Psoas muscle (tissue), 8 donors: ENCODE data around the gene DGCR2. TPM values are rescaled to one million over a fixed set of nuclear protein-coding genes. Genes with fewer than 3 reads are reported as not detected.
"Not testable (repeated sequence)": the region's sequence is repeated elsewhere in the genome, so short reads cannot be mapped to it uniquely, and the experiment has no call there.

Source experiments
- ATAC-seq, 4 donors: fragments of 200-7000 bp; cut with Tn5 transposase; one replicate each; pipeline ENCODE4 v1.9.1; 2020; ENCODE audit warnings: moderate library complexity in 3 of 4, mild to moderate bottlenecking in 2 of 4
- DNase-seq, 2 donors: peaks; one replicate each; pipeline ENCODE4 v3.0.0-alpha.2; 2020
- H3K27ac ChIP-seq: fragments of 200-600 bp; one replicate; pipeline ENCODE4 v1.8.0; 2022
- H3K27me3 ChIP-seq, 3 donors: fragments of 200-600 bp in 1 of 3; one replicate each; pipeline versions ENCODE4 v1.6.1 to v1.8.0; 2013 to 2022; ENCODE audit warnings: low read length in 2 of 3, mild to moderate bottlenecking in 2 of 3, moderate library complexity in 1 of 3; ENCODE audit not compliant: insufficient read depth in 3 of 3
- H3K36me3 ChIP-seq, 2 donors: fragments of 200-600 bp in 1 of 2; one replicate each; pipeline versions ENCODE4 v1.6.1 to v1.8.0; 2013 to 2022; ENCODE audit warnings: low read depth in 1 of 2, mild to moderate bottlenecking in 1 of 2, moderate library complexity in 1 of 2; ENCODE audit not compliant: insufficient read depth in 1 of 2
- H3K4me1 ChIP-seq: fragments of 200-600 bp; one replicate; pipeline ENCODE4 v1.8.0; 2022
- H3K4me3 ChIP-seq: fragments of 200-600 bp; one replicate; pipeline ENCODE4 v1.8.0; 2022; ENCODE audit warnings: mild to moderate bottlenecking
- H3K9me3 ChIP-seq: fragments of 200-600 bp; one replicate; pipeline ENCODE4 v1.8.0; 2022
- whole genome bisulfite sequencing, 3 donors: extraction: QIAGEN DNeasy Blood & Tissue Kit; methylation state at CpG; one replicate each; pipeline versions ENCODE4 v1.1.6 to v1.1.7; 2013; 5-methylcytosine and 5-hydroxymethylcytosine counted together
- intact Hi-C, 2 donors: fragments of 100-400 bp; cut with DNase I; formaldehyde crosslinking; loops; one replicate each; pipeline versions ENCODE4 v1.11.0 to v1.14.2; 2022
- polyA plus RNA-seq, 3 donors: library from polyadenylated mRNA; stranded (reverse); fragments of 200-250 nt; gene quantifications; one replicate each; pipeline ENCODE4 v1.2.3, GENCODE V29; 2013
- total RNA-seq, 4 donors: library from RNA; stranded (reverse); fragmentation: NEBNext Ultra II Directional in 2 of 4; extraction: Animal tissue kit (Norgen Biotek cat#: 25700) in 2 of 4; gene quantifications; one replicate each; pipeline versions ENCODE4 v1.2.1 to v1.2.4, GENCODE V29; 2021 to 2023
- TF ChIP-seq, protein P1 (sequence below): fragments of 200-600 bp; IDR thresholded peaks from one replicate; pipeline ENCODE4 v1.8.0; 2022; ENCODE audit warnings: antibody characterized with exemption
- donor health status: healthy with polysubstance abuse.
- donor health status: DM: no; HTN: no; CAD: no; lungs with moderate emphysema.
- donor health status: Bipolar disorder and iron deficiency.
- donor health status: healthy.
- donor health status: DM: yes; HTN: yes; CAD: no.
- donor health status: DM: no; HTN: no; CAD: no.
- donor health status: DM: no; HTN: no; CAD: no.
- donor health status: DM: yes; HTN: yes; CAD: no.

DGCR2 gene
- total and polyA plus RNA-seq, 7 donors: 13.1 to 27.6 (median 24.5) TPM

DNA sequence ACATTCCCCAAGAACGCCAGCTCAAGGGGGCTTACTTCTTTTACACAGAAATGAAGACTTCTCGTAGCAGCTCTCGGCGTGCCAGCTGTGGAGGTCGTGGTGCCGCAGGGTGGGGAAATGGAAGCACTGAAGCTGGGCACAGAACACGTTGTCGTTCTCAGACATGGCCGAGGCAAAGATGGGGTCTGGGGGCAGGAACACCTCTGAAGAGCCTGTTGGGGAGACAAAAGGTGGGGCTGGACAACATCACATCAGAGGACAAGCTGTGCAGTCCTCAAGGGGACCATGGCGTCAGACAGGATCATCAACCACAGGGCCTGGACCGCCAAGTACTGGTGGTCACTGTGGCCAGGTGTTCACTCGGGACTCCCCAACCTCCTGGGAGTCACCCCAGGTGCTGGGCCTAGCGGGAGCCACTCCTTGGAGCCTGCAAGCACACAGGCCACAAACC lies 65.2 kb downstream of the DGCR2 start:
- H3K27me3 ChIP-seq: no peaks in the 10 kb centered on the region
- peaks cover 3 to 92% of the 10 kb centered on the region in 2 donors for H3K36me3 ChIP-seq
- intact Hi-C loops: no loop called here
- peak in 1 of 4 donors; percentile 13 for ATAC-seq
- TF ChIP-seq, protein P1, sequence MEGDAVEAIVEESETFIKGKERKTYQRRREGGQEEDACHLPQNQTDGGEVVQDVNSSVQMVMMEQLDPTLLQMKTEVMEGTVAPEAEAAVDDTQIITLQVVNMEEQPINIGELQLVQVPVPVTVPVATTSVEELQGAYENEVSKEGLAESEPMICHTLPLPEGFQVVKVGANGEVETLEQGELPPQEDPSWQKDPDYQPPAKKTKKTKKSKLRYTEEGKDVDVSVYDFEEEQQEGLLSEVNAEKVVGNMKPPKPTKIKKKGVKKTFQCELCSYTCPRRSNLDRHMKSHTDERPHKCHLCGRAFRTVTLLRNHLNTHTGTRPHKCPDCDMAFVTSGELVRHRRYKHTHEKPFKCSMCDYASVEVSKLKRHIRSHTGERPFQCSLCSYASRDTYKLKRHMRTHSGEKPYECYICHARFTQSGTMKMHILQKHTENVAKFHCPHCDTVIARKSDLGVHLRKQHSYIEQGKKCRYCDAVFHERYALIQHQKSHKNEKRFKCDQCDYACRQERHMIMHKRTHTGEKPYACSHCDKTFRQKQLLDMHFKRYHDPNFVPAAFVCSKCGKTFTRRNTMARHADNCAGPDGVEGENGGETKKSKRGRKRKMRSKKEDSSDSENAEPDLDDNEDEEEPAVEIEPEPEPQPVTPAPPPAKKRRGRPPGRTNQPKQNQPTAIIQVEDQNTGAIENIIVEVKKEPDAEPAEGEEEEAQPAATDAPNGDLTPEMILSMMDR: no peak
- peaks cover 2% of the 10 kb centered on the region for H3K4me1 ChIP-seq
- H3K4me3 ChIP-seq: no peak overlapping the region
- no peaks in the 10 kb centered on the region for H3K9me3 ChIP-seq
- no peak overlapping the region for H3K27ac ChIP-seq
- no peak for DNase-seq
- 90 to 92% (median 91%) methylated on average over 13 of the region's 13 CpGs for WGBS, 3 donors

DNA sequence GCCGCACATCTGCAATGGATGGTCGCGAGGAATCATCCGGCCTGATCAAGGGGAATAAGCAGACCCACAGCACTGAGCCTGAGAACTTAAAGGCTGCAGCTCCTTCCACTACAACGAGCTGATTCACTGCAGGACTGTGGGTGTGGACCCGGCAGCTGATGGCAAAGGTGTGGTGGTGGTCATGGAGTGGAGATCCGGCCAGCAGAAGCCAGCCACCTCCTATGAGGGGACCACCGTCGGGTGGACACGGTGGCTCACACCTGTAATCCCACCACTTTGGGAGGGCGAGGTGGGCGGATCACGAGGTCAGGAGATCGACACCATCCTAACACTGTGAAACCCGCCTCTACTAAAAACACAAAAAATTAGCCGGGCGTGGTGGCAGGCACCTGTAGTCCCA lies 66.4 kb downstream of the DGCR2 start:
- no peak for DNase-seq
- H3K36me3 ChIP-seq: peaks cover 3 to 86% of the 10 kb centered on the region in 2 donors

DNA sequence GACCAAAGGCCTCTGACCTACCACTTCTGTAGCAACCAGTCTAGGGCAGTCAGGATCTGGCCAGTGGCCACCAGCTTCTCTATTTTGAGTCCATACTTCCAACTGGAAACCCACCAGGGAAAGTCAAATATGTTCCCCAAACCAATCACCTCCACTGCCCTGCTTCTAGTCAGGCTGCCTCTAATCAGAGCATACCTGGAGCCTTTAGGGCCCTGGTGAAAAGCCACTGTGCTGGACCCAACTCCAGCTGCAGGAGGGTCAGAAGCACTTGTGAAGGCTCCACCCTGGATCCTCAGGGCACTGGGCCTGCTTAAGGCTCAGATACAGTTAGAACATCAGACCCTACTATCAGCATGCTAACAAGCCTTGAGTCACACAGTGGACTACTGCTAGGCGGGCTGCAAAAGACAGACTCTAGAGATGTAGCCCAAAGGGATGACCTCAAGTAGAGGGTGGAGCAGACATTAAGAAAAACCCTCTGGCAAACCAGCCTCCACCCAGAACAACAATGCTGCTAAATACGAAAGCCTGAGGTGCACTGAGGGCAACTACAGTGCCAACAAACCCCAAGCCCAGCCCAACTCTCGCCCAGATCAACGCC lies 69.2 kb downstream of the DGCR2 start:
- H3K27me3 ChIP-seq: no peaks in the 10 kb centered on the region
- ATAC-seq (peak in 1 of 4 donors; percentile 30), DNase-seq (no peak)
- intact Hi-C loops: no loop called here
- H3K27ac ChIP-seq: no peak overlapping the region
- TF ChIP-seq, protein P1: no peak
- 95 to 98% (median 96%) methylated on average over 4 of the region's 4 CpGs for WGBS, 3 donors
- H3K9me3 ChIP-seq: no peaks in the 10 kb centered on the region
- H3K4me3 ChIP-seq: no peak overlapping the region
- H3K36me3 ChIP-seq: peaks cover 3 to 74% of the 10 kb centered on the region in 2 donors
- H3K4me1 ChIP-seq: peaks cover 16% of the 10 kb centered on the region

More for the DNA sequence above, 66.4 kb downstream of the DGCR2 start:
- TF ChIP-seq, protein P1: no peak
- 90 to 93% (median 92%) methylated on average over 17 of the region's 17 CpGs for WGBS, 3 donors
- intact Hi-C loops: no loop called here
- Histone ChIP-seq H3K27me3 (no peaks in the 10 kb centered on the region), H3K9me3 (no peaks in the 10 kb centered on the region), H3K4me1 (peaks cover 5% of the 10 kb centered on the region), H3K27ac (no peak overlapping the region), H3K4me3 (no peak overlapping the region)
- peak in 1 of 4 donors; percentile 13 for ATAC-seq

DNA sequence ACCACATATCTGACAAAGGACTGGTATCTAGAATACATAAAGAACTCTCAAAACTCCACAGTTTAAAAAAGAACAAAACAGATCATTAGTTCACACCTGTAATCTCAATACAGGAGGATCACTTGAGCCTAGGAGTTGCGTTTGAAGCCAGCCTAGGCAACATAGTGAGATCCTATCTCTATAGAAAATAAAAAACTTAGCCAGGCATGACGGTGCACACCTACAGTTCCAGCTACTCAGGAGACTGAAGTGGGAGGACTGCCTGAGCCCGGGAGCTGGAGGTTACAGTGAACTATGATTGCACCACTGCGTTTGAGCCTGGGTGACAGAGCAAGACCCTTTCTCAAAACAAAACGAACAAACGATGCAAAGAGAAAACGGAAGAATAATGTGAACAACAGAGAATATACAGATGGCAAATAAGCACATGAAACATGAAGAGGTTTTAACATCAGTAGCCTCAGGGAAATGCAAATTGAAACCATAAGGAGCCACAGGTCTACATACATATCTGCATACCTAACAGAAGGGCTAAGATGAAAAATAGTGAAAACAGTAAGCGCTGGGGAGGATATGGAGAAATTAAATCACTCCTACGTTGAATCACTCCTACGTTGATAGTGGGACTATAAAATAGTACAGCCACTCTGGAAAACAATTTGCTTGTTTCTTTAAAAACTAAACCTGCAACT lies 70.7 kb downstream of the DGCR2 start:
- Histone ChIP-seq H3K27ac (no peak overlapping the region), H3K36me3 (peaks cover 3 to 76% of the 10 kb centered on the region in 2 donors), H3K4me1 (peaks cover 16% of the 10 kb centered on the region), H3K4me3 (no peak overlapping the region), H3K9me3 (no peaks in the 10 kb centered on the region), H3K27me3 (no peaks in the 10 kb centered on the region)
- TF ChIP-seq, protein P1: no peak
- ATAC-seq: peak in 2 of 4 donors; percentile 28 to 46
- intact Hi-C loops: no loop called here
- no peak for DNase-seq
- WGBS, 3 donors: 78 to 91% (median 85%) methylated on average over 10 of the region's 10 CpGs

DNA sequence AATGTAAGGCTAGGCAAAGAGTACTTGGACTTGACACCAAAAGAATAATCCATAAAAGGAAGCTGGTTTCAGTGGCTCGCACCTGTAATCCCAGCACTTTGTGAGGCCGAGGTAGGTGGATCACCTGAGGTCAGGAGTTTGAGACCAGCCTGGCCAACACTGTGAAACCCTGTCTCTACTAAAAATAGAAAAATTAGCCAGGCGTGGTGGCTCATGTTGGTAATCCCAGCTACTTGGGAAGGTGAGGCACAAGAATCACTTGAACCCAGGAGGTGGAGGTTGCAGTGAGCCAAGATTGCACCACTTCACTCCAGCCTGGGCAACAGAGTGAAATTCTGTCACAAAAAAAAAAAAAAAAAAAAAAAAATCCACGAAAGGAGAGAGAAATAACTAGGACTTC lies 71.4 kb downstream of the DGCR2 start:
- H3K9me3 ChIP-seq, H3K4me3 ChIP-seq, intact Hi-C loops, H3K27me3 ChIP-seq, DNase-seq, H3K27ac ChIP-seq: not testable (repeated sequence)
- ATAC-seq: peak in 2 of 4 donors; percentile 54 to 66
- Histone ChIP-seq H3K4me1 (peaks cover 16% of the 10 kb centered on the region), H3K36me3 (peaks cover 0 to 76% of the 10 kb centered on the region in 2 donors)
- 51 to 63% (median 54%) methylated on average over 4 of the region's 4 CpGs for WGBS, 3 donors
